HUES64 (cell line): Measurements from ENCODE around the gene SAMD4A.

Experiments
- H3K27ac ChIP-seq: 2 replicates; pipeline ENCODE4 v1.7.0; 2013; ENCODE audit warnings: low read depth, low read length, inconsistent platforms
- H3K27me3 ChIP-seq: 2 replicates; pipeline ENCODE4 v1.6.1; 2013; ENCODE audit warnings: mild to moderate bottlenecking, low read length; ENCODE audit not compliant: insufficient read depth
- H3K36me3 ChIP-seq: 2 replicates; pipeline ENCODE4 v1.6.1; 2013; ENCODE audit warnings: mild to moderate bottlenecking, low read length; ENCODE audit not compliant: insufficient read depth
- H3K4me1 ChIP-seq: 2 replicates; pipeline ENCODE4 v1.6.1; 2013; ENCODE audit warnings: mild to moderate bottlenecking, low read length, moderate library complexity; ENCODE audit not compliant: insufficient read depth
- H3K4me3 ChIP-seq: 2 replicates; pipeline ENCODE4 v1.5.1; 2013; ENCODE audit warnings: mild to moderate bottlenecking, low read length, moderate library complexity
- H3K9ac ChIP-seq: 2 replicates; pipeline ENCODE4 v1.6.1; 2013; ENCODE audit warnings: mild to moderate bottlenecking, low read depth, low read length
- H3K9me3 ChIP-seq: 2 replicates; pipeline ENCODE4 v1.6.1; 2013; ENCODE audit warnings: low read depth, low read length; ENCODE audit not compliant: insufficient read depth
- WGBS: fragments of 150-250, 120-280 bp; methylation state at CpG from one replicate; pipeline ENCODE4 v1.1.7; 2013; ENCODE audit warnings: missing lambda C conversion rate; 5-methylcytosine and 5-hydroxymethylcytosine counted together

SAMD4A gene

DNA sequence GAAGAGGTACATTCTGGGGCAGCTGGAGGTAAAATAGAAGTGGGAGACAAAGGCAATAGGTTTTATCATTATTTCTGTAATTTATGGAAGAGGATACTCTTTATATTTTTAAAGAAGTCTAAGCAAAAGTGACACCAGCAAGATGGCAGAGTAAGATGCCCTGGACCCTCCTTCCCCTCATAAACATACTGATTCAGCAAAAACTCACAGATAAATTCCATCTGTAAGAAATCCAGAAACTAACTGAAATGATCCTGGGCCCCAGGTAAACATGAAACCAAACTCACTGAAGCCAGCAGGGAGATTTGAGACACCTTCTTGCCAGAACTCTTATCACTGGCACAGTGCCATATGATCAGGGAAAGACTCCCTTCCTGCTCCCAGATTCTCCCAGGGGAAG, 255.8 kb downstream of the SAMD4A start:
- Histone ChIP-seq H3K9me3 (peaks cover 7% of the 10 kb centered on the region; the same call in 1 of the 2 replicates), H3K36me3 (no peaks in the 10 kb centered on the region)

DNA sequence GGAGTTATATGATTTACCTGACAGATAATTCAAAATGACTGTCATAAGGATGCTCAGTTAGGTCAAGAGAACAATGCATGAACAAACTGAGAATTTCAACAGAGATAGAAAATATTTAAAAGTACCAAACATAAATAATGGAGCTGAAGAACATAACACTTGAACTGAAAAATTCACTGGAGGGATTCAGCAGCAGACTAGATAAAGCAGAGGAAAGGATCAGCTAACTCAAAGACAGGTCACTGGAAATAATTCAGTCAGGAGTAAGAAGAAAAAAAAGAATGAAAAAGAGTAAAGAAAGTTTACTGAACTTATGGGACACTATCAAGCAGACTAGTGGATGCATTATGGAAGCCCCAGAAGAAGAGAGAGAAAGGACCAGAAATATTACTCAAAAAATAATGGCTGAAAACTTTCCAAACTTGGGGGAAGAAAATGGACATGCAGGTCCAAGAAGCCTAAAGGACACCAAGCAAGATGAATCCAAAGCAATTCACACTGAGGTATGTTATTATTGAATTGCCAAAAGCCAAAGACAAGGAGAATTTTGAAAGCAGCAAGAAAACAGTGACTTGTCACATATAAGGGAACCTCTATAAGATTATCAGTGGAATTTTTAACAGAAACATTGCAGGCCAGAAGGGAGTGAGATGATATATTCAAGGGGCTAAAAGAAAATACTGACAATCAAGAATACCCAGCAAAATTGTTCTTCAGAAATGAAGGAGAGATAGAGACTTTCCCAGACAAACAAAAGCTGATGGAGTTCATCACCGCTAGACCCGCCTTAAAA, 257.0 kb downstream of the SAMD4A start:
- 100% methylated on average over 2 of the region's 2 CpGs for WGBS
- no peak overlapping the region for H3K4me3 ChIP-seq
- H3K9me3 ChIP-seq: peaks cover 7% of the 10 kb centered on the region; the same call in 1 of the 2 replicates
- no peak overlapping the region for H3K9ac ChIP-seq
- H3K27me3 ChIP-seq: no peaks in the 10 kb centered on the region
- H3K27ac ChIP-seq: no peak overlapping the region
- H3K4me1 ChIP-seq: no peaks in the 10 kb centered on the region; the same call in 1 of the 2 replicates
- H3K36me3 ChIP-seq: no peaks in the 10 kb centered on the region

More for the DNA sequence above, 255.8 kb downstream of the SAMD4A start:
- H3K4me3 ChIP-seq: no peak overlapping the region
- H3K9ac ChIP-seq: no peak overlapping the region
- H3K27ac ChIP-seq: no peak overlapping the region
- no peaks in the 10 kb centered on the region for H3K27me3 ChIP-seq
- H3K4me1 ChIP-seq: no peaks in the 10 kb centered on the region; the same call in 1 of the 2 replicates

DNA sequence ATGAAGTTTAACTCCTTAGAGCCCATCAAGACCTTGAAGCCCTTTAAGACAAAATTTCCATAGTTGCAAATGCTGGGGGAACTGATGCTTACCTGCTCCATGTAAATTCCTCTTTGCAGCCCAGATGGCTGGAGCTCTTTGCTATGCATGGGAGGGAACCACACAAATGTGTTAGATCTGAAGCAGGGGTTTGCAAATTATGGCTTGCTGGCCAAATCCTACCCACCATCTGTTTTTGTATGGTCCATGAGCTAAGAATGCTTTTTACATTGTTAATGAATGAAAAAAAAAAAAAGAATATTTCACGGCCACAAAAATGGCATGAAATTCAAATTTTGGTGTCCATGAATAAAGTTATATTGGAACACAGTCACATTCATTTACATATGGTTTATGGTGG, 261.1 kb downstream of the SAMD4A start:
- no CpG with 5 or more reads among the region's 1 CpG for WGBS
- no peaks in the 10 kb centered on the region for H3K36me3 ChIP-seq
- peaks cover 10% of the 10 kb centered on the region; the same call in 1 of the 2 replicates for H3K9me3 ChIP-seq
- no peaks in the 10 kb centered on the region for H3K4me1 ChIP-seq
- H3K4me3 ChIP-seq: no peak overlapping the region
- no peak overlapping the region for H3K9ac ChIP-seq
- H3K27ac ChIP-seq: no peak overlapping the region
- H3K27me3 ChIP-seq: no peaks in the 10 kb centered on the region

GRCh38 chr14:54829486-54830224, 262.7 kb downstream of the SAMD4A start:
- Histone ChIP-seq H3K9ac (no peak overlapping the region), H3K27me3 (no peaks in the 10 kb centered on the region)
- 83% methylated on average over 4 of the region's 8 CpGs for WGBS

GRCh38 chr14:54830650-54831049, 263.7 kb downstream of the SAMD4A start:
- H3K9ac ChIP-seq: no peak overlapping the region
- 97% methylated on average over 4 of the region's 4 CpGs for WGBS
- H3K4me3 ChIP-seq: no peak overlapping the region
- no peaks in the 10 kb centered on the region for H3K4me1 ChIP-seq
- H3K36me3 ChIP-seq: no peaks in the 10 kb centered on the region
- H3K9me3 ChIP-seq: 0 out of 2 replicates have a peak, but pooled peaks cover 2% of the 10 kb centered on the region
- H3K27me3 ChIP-seq: no peaks in the 10 kb centered on the region
- H3K27ac ChIP-seq: no peak overlapping the region

More at GRCh38 chr14:54829486-54830224, 262.7 kb downstream of the SAMD4A start:
- H3K27ac ChIP-seq: no peak overlapping the region
- no peak overlapping the region for H3K4me3 ChIP-seq
- H3K4me1 ChIP-seq: no peaks in the 10 kb centered on the region
- no peaks in the 10 kb centered on the region for H3K36me3 ChIP-seq
- H3K9me3 ChIP-seq: peaks cover 6% of the 10 kb centered on the region; the same call in 1 of the 2 replicates

GRCh38 chr14:54834081-54834480, 267.2 kb downstream of the SAMD4A start:
- H3K4me3 ChIP-seq: no peak overlapping the region
- H3K27ac ChIP-seq: no peak overlapping the region
- H3K36me3 ChIP-seq: no peaks in the 10 kb centered on the region
- 0 out of 2 replicates have a peak, but pooled peaks cover 2% of the 10 kb centered on the region for H3K9me3 ChIP-seq
- H3K4me1 ChIP-seq: no peaks in the 10 kb centered on the region
- no peaks in the 10 kb centered on the region for H3K27me3 ChIP-seq
- H3K9ac ChIP-seq: no peak overlapping the region

GRCh38 chr14:54834727-54835126, 267.8 kb downstream of the SAMD4A start:
- Histone ChIP-seq H3K9me3 (0 out of 2 replicates have a peak, but pooled peaks cover 2% of the 10 kb centered on the region), H3K4me1 (no peaks in the 10 kb centered on the region), H3K27me3 (no peaks in the 10 kb centered on the region), H3K4me3 (no peak overlapping the region), H3K36me3 (no peaks in the 10 kb centered on the region), H3K27ac (no peak overlapping the region), H3K9ac (no peak overlapping the region)
- WGBS: 92% methylated on average over 6 of the region's 6 CpGs

GRCh38 chr14:54836231-54836630, 269.3 kb downstream of the SAMD4A start:
- WGBS: 86% methylated on average over 2 of the region's 2 CpGs
- H3K36me3 ChIP-seq: 0 out of 2 replicates have a peak, but pooled peaks cover 4% of the 10 kb centered on the region
- no peak overlapping the region for H3K9ac ChIP-seq
- H3K4me3 ChIP-seq: no peak overlapping the region
- no peak overlapping the region for H3K27ac ChIP-seq
- no peaks in the 10 kb centered on the region for H3K9me3 ChIP-seq
- H3K27me3 ChIP-seq: no peaks in the 10 kb centered on the region
- no peaks in the 10 kb centered on the region for H3K4me1 ChIP-seq

DNA sequence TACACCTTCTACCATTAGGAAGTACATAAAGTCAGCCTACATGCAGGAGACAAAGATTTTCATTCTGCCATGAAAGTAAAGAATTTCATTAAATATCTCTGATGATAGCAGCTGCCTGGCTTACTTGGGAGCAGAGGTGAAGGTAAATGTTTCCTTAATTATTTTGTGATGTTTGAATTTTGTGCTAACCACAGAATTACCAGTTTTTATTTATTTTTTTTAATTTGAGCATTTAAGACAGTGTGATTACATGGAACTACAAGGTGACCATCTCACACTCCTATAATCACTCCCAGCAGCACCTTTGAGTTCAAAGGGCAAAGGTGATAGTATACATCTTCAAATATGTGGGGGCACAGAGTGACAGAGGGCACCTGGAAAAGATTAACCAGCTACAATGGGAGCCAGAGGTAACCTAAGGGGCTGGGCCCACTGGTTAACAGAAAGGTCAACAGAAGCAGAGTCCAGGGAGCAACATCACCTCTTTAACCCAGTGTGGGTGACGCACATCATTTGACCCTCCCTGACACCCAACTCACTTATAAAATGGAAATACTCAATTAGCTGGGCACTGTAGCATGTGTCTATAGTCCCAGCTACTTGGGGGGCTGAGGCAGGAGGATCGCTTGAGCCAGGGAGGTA, 270.7 kb downstream of the SAMD4A start:
- H3K4me3 ChIP-seq: no peak overlapping the region
- H3K4me1 ChIP-seq: 0 out of 2 replicates have a peak, but pooled peaks cover 5% of the 10 kb centered on the region
- no peak overlapping the region for H3K27ac ChIP-seq
- H3K9ac ChIP-seq: no peak overlapping the region
- H3K27me3 ChIP-seq: no peaks in the 10 kb centered on the region
- 0 out of 2 replicates have a peak, but pooled peaks cover 4% of the 10 kb centered on the region for H3K36me3 ChIP-seq
- 90% methylated on average over 2 of the region's 2 CpGs for WGBS
- no peaks in the 10 kb centered on the region for H3K9me3 ChIP-seq

GRCh38 chr14:54838931-54839512, 272.1 kb downstream of the SAMD4A start:
- Histone ChIP-seq H3K9me3 (no peaks in the 10 kb centered on the region), H3K9ac (no peak overlapping the region), H3K27me3 (no peaks in the 10 kb centered on the region), H3K4me3 (no peak overlapping the region), H3K36me3 (0 out of 2 replicates have a peak, but pooled peaks cover 4% of the 10 kb centered on the region), H3K27ac (no peak overlapping the region), H3K4me1 (0 out of 2 replicates have a peak, but pooled peaks cover 5% of the 10 kb centered on the region)
- 95% methylated on average over 9 of the region's 10 CpGs for WGBS
